LNCaP clone FGC (cell line): ENCODE results near the gene MOGAT2.

Experiments
- DNase-seq: peaks from one replicate; pipeline ENCODE4 v3.0.0-alpha.2; 2011; ENCODE audit warnings: low read depth
- H3K4me3 ChIP-seq: 2 replicates; pipeline ENCODE4 v1.5.1; 2011; ENCODE audit warnings: mild to moderate bottlenecking, low read depth, low read length, control low read depth
- TF ChIP-seq, protein P1 (sequence below): IDR thresholded peaks from 2 replicates; pipeline ENCODE4 v1.5.1; 2012; ENCODE audit warnings: mild to moderate bottlenecking; ENCODE audit not compliant: control insufficient read depth, insufficient read depth; ENCODE audit errors: extremely low read depth

The MOGAT2 gene

DNA sequence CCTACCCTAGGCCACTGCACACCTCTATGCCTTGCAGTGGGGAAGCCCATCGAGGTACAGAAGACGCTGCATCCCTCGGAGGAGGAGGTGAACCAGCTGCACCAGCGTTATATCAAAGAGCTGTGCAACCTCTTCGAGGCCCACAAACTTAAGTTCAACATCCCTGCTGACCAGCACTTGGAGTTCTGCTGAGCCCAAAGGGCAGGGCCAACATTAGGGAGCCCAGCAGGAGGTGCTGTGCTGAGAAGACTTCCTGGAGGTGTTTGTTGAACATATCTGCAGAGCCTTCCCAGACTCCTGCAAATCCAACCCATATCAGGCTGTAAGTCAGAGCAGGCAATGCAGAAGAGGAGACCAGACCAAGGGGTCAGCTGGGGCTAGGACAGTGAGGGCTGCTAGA, 13.5 kb downstream of the MOGAT2 start:
- H3K4me3 ChIP-seq, result no peak overlapping the region
- TF ChIP-seq, protein P1, sequence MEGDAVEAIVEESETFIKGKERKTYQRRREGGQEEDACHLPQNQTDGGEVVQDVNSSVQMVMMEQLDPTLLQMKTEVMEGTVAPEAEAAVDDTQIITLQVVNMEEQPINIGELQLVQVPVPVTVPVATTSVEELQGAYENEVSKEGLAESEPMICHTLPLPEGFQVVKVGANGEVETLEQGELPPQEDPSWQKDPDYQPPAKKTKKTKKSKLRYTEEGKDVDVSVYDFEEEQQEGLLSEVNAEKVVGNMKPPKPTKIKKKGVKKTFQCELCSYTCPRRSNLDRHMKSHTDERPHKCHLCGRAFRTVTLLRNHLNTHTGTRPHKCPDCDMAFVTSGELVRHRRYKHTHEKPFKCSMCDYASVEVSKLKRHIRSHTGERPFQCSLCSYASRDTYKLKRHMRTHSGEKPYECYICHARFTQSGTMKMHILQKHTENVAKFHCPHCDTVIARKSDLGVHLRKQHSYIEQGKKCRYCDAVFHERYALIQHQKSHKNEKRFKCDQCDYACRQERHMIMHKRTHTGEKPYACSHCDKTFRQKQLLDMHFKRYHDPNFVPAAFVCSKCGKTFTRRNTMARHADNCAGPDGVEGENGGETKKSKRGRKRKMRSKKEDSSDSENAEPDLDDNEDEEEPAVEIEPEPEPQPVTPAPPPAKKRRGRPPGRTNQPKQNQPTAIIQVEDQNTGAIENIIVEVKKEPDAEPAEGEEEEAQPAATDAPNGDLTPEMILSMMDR, result no peak
- DNase-seq, result no peak

DNA sequence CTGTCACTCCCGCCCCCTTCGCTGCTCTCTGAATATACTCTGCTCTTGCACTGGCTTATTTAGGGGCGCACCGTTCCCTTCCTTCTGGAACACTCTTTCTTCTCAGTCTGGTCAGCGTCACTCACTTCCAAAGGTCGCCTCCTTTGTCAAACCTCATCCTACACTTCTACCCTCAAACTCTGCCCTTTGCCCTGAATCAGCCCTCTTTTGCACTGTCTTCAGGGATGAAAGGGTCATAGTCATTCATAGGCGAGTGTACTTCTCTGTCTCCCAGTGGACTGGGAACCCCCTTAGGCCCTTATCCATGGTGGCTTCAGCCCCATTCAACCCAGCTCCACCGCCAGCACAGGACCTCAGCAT, 15.4 kb downstream of the MOGAT2 start:
- no peak overlapping the region for H3K4me3 ChIP-seq
- TF ChIP-seq, protein P1, result no peak
- no peak for DNase-seq

DNA sequence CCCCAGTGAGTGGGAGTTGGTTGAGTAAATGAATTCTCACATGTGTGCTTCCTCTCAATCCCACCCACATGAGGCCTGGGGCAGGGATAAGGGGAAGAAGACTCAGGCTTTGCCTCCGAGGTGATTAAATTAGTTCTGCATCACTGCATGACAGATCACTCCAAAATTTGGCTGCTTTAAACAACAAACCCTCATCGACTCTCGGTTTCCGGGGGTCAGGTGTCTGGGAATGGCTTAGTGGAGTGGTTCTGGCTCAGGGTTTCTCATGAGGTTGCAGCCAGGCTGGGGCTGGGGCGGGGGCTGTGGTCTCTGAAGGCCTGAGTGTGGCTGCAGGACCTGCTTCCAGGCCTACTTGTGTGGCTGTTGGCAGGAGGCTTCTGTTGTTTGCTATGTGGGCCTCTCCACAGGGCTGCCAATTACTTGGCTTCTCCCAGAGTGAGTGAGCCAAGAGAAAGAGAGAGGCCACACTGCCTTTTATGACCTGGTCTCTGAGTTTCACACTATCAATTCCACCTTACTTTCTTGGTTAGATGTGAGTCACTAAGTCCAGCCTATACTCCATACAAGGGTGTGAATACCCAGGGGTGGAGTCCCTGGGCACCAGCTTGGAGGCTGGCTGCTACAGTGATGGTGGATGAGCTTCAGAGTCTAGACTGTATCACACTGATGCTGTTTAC, 15.9 kb downstream of the MOGAT2 start:
- DNase-seq, result no peak
- H3K4me3 ChIP-seq, result no peak overlapping the region
- TF ChIP-seq, protein P1, result no peak

DNA sequence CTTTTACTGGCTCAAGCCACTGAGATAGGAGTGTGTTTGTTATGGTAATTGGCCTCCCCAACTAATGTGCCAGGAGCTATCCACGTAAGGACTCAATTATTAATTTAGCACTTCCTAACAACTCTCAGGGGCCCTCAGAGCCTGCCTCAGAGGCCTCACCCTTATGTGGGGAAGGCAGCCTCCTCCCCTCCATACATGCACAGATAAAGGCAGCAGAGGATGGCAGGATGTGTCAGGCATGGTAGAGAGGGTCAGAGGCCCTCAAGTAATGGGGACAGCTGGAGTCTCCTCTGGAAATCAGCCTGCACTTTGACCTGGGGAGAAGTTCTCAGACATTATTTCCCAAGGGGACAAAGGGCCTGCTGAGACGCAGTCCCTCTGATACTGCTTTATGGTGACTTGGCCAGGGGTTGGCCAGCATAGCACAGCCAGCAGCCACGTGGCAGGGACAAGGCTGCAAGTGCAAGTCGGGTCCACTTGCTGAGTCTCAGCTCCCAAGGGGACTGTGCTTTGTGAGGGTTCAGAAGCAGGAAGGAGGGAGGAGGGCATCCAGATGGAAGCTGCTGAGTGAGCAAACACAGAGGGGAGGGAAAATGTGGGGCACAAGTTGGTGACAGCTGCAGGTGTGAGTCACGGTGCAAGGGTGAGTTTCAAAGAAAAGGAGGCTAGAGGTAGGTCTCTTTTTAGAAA, 17.0 kb downstream of the MOGAT2 start:
- no peak for DNase-seq
- TF ChIP-seq, protein P1, result no peak
- H3K4me3 ChIP-seq, result no peak overlapping the region

DNA sequence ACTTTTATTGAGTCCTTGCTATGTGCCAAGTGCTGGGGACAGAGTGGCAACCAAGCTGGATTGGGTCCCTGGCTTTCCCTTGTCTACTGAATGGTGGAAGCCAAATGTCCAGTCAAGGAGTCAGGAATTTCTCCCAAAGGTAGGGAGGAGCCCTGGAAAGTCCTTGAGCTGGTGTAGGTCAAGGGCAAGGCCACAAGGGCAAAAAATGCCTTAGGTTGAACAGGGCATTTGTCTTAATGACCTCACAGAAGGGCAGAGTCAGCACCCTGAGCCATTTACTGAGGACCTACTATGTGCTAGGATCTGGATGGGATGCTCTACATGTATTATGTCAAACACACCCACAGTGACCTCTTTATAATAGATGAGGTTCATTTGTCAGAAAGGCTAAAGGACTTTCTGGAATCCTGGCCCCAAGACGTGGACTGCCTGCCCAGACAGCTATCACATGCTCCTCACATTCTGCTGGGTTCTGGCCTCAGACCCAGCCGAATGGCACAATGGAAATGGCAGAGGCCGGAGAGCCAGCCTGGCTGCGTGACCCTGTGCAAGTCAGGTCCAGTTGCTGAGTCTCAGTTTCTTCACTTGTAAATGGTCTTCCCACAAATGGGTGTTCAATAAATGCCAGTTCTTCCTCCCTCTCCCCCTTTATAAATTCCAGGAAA, 17.7 kb downstream of the MOGAT2 start:
- DNase-seq, result no peak
- TF ChIP-seq, protein P1, result no peak
- no peak overlapping the region for H3K4me3 ChIP-seq

DNA sequence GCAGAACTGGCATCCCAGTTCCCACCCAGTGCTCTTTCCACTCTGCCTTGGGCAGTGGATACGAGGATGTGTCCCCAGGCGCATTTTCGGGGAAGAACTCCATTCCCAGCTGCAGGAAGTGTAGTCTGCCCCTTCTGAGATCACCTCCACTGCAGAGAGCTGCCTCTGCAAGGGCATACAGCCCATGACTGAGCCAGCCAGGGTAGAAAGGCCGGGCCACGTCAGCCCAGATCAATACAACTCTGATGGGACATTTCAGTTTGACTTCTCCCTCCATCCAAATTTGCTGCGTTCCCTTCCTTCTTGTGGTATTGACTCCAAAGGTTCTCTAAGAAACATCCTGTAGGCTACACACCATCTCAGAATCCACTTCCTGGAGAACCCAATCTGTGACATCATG, 19.7 kb downstream of the MOGAT2 start:
- DNase-seq, result no peak
- H3K4me3 ChIP-seq, result no peak overlapping the region
- TF ChIP-seq, protein P1, result no peak
